H1 (cell line): Measurements from ENCODE around the gene TMEM196. TPM values are rescaled to one million over a fixed set of nuclear protein-coding genes. Genes with fewer than 3 reads are reported as not detected.
A peak's percentile ranks its signal among the peaks of the same experiment; 100 is the strongest.

Experiments used
- CTCF ChIA-PET: fragments of 300-600 bp; sonication (Branson Sonifier 250); formaldehyde crosslinking; loops from one replicate; lab custom pipeline; 2021; ENCODE audit not compliant: partially characterized antibody; lab: Charles Lee
- POLR2A ChIA-PET: fragments of 300-600 bp; sonication (Branson Sonifier 250); formaldehyde crosslinking; loops from one replicate; lab custom pipeline; 2021; ENCODE audit warnings: inconsistent platforms; ENCODE audit not compliant: partially characterized antibody; lab: Charles Lee
- DNase-seq, 2 experiments: peaks; one replicate each; pipeline versions ENCODE4 v3.0.0 to v3.0.0-alpha.2; 2010 to 2022; ENCODE audit warnings: low spot score in 2 of 2, low read depth in 1 of 2, mixed read lengths in 1 of 2
- FAIRE-seq: peaks from 2 replicates; lab custom pipeline; 2011; peaks lifted over from hg19 to GRCh38; lab: Jason Lieb, UNC
- H2AFZ ChIP-seq: 2 replicates; pipeline ENCODE4 v1.8.1; 2012; ENCODE audit warnings: low read length, inconsistent platforms
- H2AK5ac ChIP-seq: 2 replicates; pipeline ENCODE4 v1.6.1; 2013; ENCODE audit warnings: low read depth, low read length
- H2BK120ac ChIP-seq: replicated peaks from 2 replicates; pipeline ENCODE3; 2013; ENCODE audit warnings: low read depth, low read length, inconsistent platforms
- H2BK12ac ChIP-seq: 2 replicates; pipeline ENCODE4 v1.6.1; 2013; ENCODE audit warnings: low read depth, low read length
- H2BK15ac ChIP-seq: 2 replicates; pipeline ENCODE4 v1.6.1; 2013; ENCODE audit warnings: low read length
- H2BK20ac ChIP-seq: 2 replicates; pipeline ENCODE4 v1.6.1; 2013; ENCODE audit warnings: low read length
- H2BK5ac ChIP-seq: 2 replicates; pipeline ENCODE4 v1.6.1; 2013; ENCODE audit warnings: low read depth, low read length
- H3K14ac ChIP-seq: 2 replicates; pipeline ENCODE4 v1.6.1; 2013; ENCODE audit warnings: inconsistent platforms; ENCODE audit not compliant: insufficient read length
- H3K18ac ChIP-seq: 2 replicates; pipeline ENCODE4 v1.6.1; 2013; ENCODE audit warnings: low read length; ENCODE audit errors: extremely low read depth
- H3K23ac ChIP-seq: 2 replicates; pipeline ENCODE4 v1.6.1; 2013; ENCODE audit warnings: inconsistent platforms; ENCODE audit not compliant: insufficient read length
- H3K23me2 ChIP-seq: 2 replicates; pipeline ENCODE4 v1.6.1; 2013; ENCODE audit warnings: low read depth, low read length
- H3K27ac ChIP-seq: 2 replicates; pipeline ENCODE4 v1.6.1; 2011; ENCODE audit warnings: low read depth, low read length, inconsistent platforms
- H3K27me3 ChIP-seq, 4 experiments: replicated peaks in 1 of 4; 1 replicate in 1 of 4; 2 replicates in 3 of 4; pipeline versions ENCODE4 v1.6.1 to v1.8.1; 2011 to 2013; ENCODE audit warnings: low read length in 3 of 4, mild to moderate bottlenecking in 3 of 4, inconsistent platforms in 2 of 4, mixed read lengths in 2 of 4, moderate library complexity in 1 of 4; ENCODE audit not compliant: control insufficient read depth in 3 of 4, insufficient read depth in 3 of 4; ENCODE audit errors: extremely low read depth in 1 of 4
- H3K36me3 ChIP-seq, 4 experiments: 2 replicates each; pipeline versions ENCODE4 v1.6.1 to v1.8.1; 2011 to 2013; ENCODE audit warnings: mild to moderate bottlenecking in 4 of 4, low read length in 3 of 4, moderate library complexity in 2 of 4, control low read depth in 1 of 4, inconsistent platforms in 1 of 4; ENCODE audit not compliant: insufficient read depth in 4 of 4, control insufficient read depth in 2 of 4
- H3K4ac ChIP-seq: replicated peaks from 2 replicates; pipeline ENCODE3; 2013; ENCODE audit warnings: low read length, low read depth, mixed read lengths, inconsistent platforms; ENCODE audit not compliant: insufficient read length
- H3K4me1 ChIP-seq, 4 experiments: replicated peaks in 1 of 4; 1 replicate in 1 of 4; 2 replicates in 3 of 4; pipeline versions ENCODE4 v1.6.1 to v1.8.1; 2011 to 2013; ENCODE audit warnings: low read length in 3 of 4, inconsistent platforms in 2 of 4, mixed read lengths in 1 of 4; ENCODE audit not compliant: insufficient read depth in 4 of 4, control insufficient read depth in 3 of 4
- H3K4me2 ChIP-seq, 2 experiments: 2 replicates each; pipeline versions ENCODE4 v1.6.1 to v1.8.1; 2011 to 2013; ENCODE audit warnings: low read depth in 2 of 2, low read length in 2 of 2, control low read depth in 1 of 2, inconsistent platforms in 1 of 2, mild to moderate bottlenecking in 1 of 2; ENCODE audit not compliant: insufficient read depth in 1 of 2
- H3K4me3 ChIP-seq, 4 experiments: fragments of 200-600, 300-600 bp in 1 of 4; sonication (generic), shearing (Covaris generic), sonication (Bioruptor Twin) in 1 of 4; 2 replicates each; pipeline versions ENCODE4 v1.5.1 to v1.8.1; 2011 to 2016; ENCODE audit warnings: low read length in 4 of 4, low read depth in 3 of 4, control low read depth in 2 of 4, inconsistent platforms in 2 of 4, mild to moderate bottlenecking in 2 of 4, mixed read lengths in 1 of 4, moderate library complexity in 1 of 4; ENCODE audit not compliant: insufficient read depth in 2 of 4; ENCODE audit errors: extremely low read depth in 1 of 4
- H3K56ac ChIP-seq: replicated peaks from 2 replicates; pipeline ENCODE3; 2013; ENCODE audit warnings: low read depth, mild to moderate bottlenecking, mixed read lengths, low read length, inconsistent platforms; ENCODE audit not compliant: insufficient read length
- H3K79me1 ChIP-seq: 2 replicates; pipeline ENCODE4 v1.6.1; 2013; ENCODE audit warnings: low read depth, low read length, control low read depth
- H3K79me2 ChIP-seq, 2 experiments: 2 replicates each; pipeline versions ENCODE4 v1.6.1 to v1.8.1; 2012 to 2013; ENCODE audit warnings: low read length in 2 of 2, mild to moderate bottlenecking in 2 of 2, inconsistent platforms in 1 of 2; ENCODE audit not compliant: insufficient read depth in 2 of 2, control insufficient read depth in 1 of 2
- H3K9ac ChIP-seq, 4 experiments: replicated peaks in 1 of 4; 1 replicate in 1 of 4; 2 replicates in 3 of 4; pipeline versions ENCODE4 v1.6.1 to v1.8.1; 2011 to 2013; ENCODE audit warnings: low read depth in 3 of 4, low read length in 3 of 4, control low read depth in 2 of 4, mild to moderate bottlenecking in 2 of 4, moderate library complexity in 2 of 4, inconsistent platforms in 1 of 4; ENCODE audit errors: extremely low read depth in 1 of 4
- H3K9me3 ChIP-seq, 2 experiments: 2 replicates each; pipeline versions ENCODE4 v1.6.1 to v1.8.1; 2012 to 2013; ENCODE audit warnings: mild to moderate bottlenecking in 2 of 2, moderate library complexity in 2 of 2, control low read depth in 1 of 2, inconsistent platforms in 1 of 2, low read depth in 1 of 2, low read length in 1 of 2, mixed read lengths in 1 of 2; ENCODE audit not compliant: insufficient read depth in 2 of 2
- H4K20me1 ChIP-seq, 2 experiments: replicated peaks in 1 of 2; 2 replicates each; pipeline versions ENCODE3 to v1.8.1; 2011 to 2013; ENCODE audit warnings: inconsistent platforms in 2 of 2, low read length in 2 of 2, mild to moderate bottlenecking in 1 of 2; ENCODE audit not compliant: insufficient read depth in 2 of 2, control insufficient read depth in 1 of 2
- H4K5ac ChIP-seq: 2 replicates; pipeline ENCODE4 v1.6.1; 2013; ENCODE audit warnings: low read length, low read depth, mixed read lengths, inconsistent platforms; ENCODE audit not compliant: insufficient read length
- H4K8ac ChIP-seq: 2 replicates; pipeline ENCODE4 v1.8.0; 2013; ENCODE audit warnings: mild to moderate bottlenecking, moderate library complexity, low read length, inconsistent platforms; ENCODE audit not compliant: insufficient read depth; ENCODE audit errors: extremely low read depth
- H4K91ac ChIP-seq: replicated peaks from 2 replicates; pipeline ENCODE3; 2013; ENCODE audit warnings: low read length, mixed read lengths, inconsistent platforms; ENCODE audit not compliant: insufficient read length
- CHD1 ChIP-seq: IDR thresholded peaks from 2 replicates; pipeline ENCODE4 v1.6.1; 2012; ENCODE audit warnings: low read depth, low read length, improper control_type of control experiment
- CREB1 ChIP-seq: IDR thresholded peaks from 2 replicates; pipeline ENCODE4 v1.6.1; 2012; ENCODE audit warnings: inconsistent platforms
- EZH2 ChIP-seq: fragments of 200-600 bp; sonication (generic); IDR thresholded peaks from 2 replicates; pipeline ENCODE4 v1.7.1; 2012; ENCODE audit warnings: low read depth, mild to moderate bottlenecking, moderate library complexity, low read length, inconsistent platforms; ENCODE audit not compliant: severe bottlenecking
- GABPA ChIP-seq: IDR thresholded peaks from 2 replicates; pipeline ENCODE4 v1.6.1; 2011; ENCODE audit warnings: mild to moderate bottlenecking, low read length, moderate library complexity, borderline replicate concordance; ENCODE audit not compliant: insufficient read depth
- GTF2F1 ChIP-seq: IDR thresholded peaks from 2 replicates; pipeline ENCODE4 v1.6.1; 2012; ENCODE audit warnings: low read depth, low read length, improper control_type of control experiment, borderline replicate concordance
- JUN ChIP-seq: IDR thresholded peaks from 2 replicates; pipeline ENCODE4 v1.6.1; 2011; ENCODE audit warnings: low read depth, mild to moderate bottlenecking, improper control_type of control experiment, low read length
- KDM4A ChIP-seq: IDR thresholded peaks from one replicate; pipeline ENCODE4 v1.7.1; 2012; ENCODE audit warnings: low read depth, mild to moderate bottlenecking, moderate library complexity, low read length, inconsistent platforms; ENCODE audit not compliant: severe bottlenecking
- MAFK ChIP-seq: IDR thresholded peaks from 2 replicates; pipeline ENCODE4 v1.6.1; 2012; ENCODE audit warnings: low read depth, mild to moderate bottlenecking, improper control_type of control experiment, low read length
- NANOG ChIP-seq: IDR thresholded peaks from 2 replicates; pipeline ENCODE4 v1.6.1; 2011; ENCODE audit warnings: low read length, low read depth, mild to moderate bottlenecking, inconsistent platforms; ENCODE audit not compliant: insufficient read depth, poor library complexity, severe bottlenecking
- PHF8 ChIP-seq: fragments of 200-600 bp; sonication (generic); conservative IDR thresholded peaks from 2 replicates; pipeline ENCODE4 v1.7.1; 2012; ENCODE audit warnings: low read depth, mild to moderate bottlenecking, inconsistent platforms, low read length, moderate library complexity
- POLR2AphosphoS5 ChIP-seq: IDR thresholded peaks from 2 replicates; pipeline ENCODE4 v1.6.1; 2011; ENCODE audit warnings: low read depth, low read length
- SIX5 ChIP-seq: IDR thresholded peaks from 2 replicates; pipeline ENCODE4 v1.6.1; 2011; ENCODE audit warnings: mild to moderate bottlenecking, low read depth, low read length
- SP2 ChIP-seq: IDR thresholded peaks from 2 replicates; pipeline ENCODE4 v1.6.1; 2012; ENCODE audit warnings: mild to moderate bottlenecking, low read length, inconsistent platforms
- TCF12 ChIP-seq: IDR thresholded peaks from 2 replicates; pipeline ENCODE4 v1.6.1; 2011; ENCODE audit warnings: low read depth, mild to moderate bottlenecking, low read length
- WGBS, 2 experiments: shearing (Covaris generic) in 1 of 2; methylation state at CpG; one replicate each; pipeline versions ENCODE4 v1.1.6 to v1.1.7; 2013 to 2015; ENCODE audit warnings: low lambda C conversion rate in 2 of 2, mixed read lengths in 2 of 2, inconsistent platforms in 1 of 2, low coverage in 1 of 2, missing lambda C conversion rate in 1 of 2; ENCODE audit not compliant: insufficient replicate concordance in 2 of 2, insufficient coverage in 1 of 2, insufficient read length in 1 of 2; ENCODE audit errors: extremely low coverage in 1 of 2, missing lambda C conversion rate in 1 of 2; 5-methylcytosine and 5-hydroxymethylcytosine counted together
- polyA plus RNA-seq, 7 experiments: library from polyadenylated mRNA; depleted of rRNA in 3 of 7; stranded (reverse) in 5 of 7; unstranded in 2 of 7; fragments of >200 nt in 5 of 7; fragments of 200-250 nt in 2 of 7; gene quantifications; 1 replicate in 5 of 7; 2 replicates in 1 of 7; 4 replicates in 1 of 7; pipeline versions ENCODE4 v1.2.1 to v1.2.3, GENCODE V29; 2011 to 2013; ENCODE audit warnings: missing spikeins in 2 of 7, mixed read lengths in 2 of 7
- total RNA-seq: library from RNA; stranded (reverse); fragmentation: NEBNext Ultra II Directional; extraction: Animal tissue kit (Norgen Biotek cat#: 25700); gene quantifications from 2 replicates; pipeline ENCODE4 v1.2.1, GENCODE V29; 2021

Gene TMEM196
- total and polyA plus RNA-seq, 2 of the 8 experiments (the other 6 are each of a cell fraction or from before 2014, with no cell fraction given) = 0.06 to 0.07 TPM

DNA sequence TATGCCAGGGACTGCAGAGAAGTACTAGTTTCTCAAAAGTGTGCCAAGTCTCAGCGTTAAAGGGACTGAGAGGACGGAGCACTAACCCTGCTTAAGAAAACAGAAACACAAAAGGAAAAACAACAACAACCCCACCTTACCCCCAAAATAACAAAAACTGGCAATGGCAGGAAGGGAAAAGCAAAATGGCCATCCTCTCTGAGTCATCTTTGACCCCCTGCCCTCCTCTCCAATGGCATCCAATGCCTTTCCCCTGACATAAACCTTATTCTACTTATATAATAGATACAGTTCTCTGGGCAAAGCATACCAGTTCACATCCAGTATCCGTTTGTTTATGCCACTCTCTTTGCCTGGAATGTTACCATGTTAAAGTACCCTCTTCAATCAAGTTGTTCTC is 66.2 kb downstream of the TMEM196 start:
- no peak overlapping the region for H3K14ac ChIP-seq
- no peak overlapping the region for H4K5ac ChIP-seq
- TF ChIP-seq EZH2 = no peak
- TF ChIP-seq GABPA = no peak
- no peak for TF ChIP-seq MAFK
- no peak for TF ChIP-seq PHF8
- TF ChIP-seq KDM4A = no peak
- no peak for TF ChIP-seq SIX5
- no peak for TF ChIP-seq TCF12
- TF ChIP-seq CREB1 = no peak
- TF ChIP-seq NANOG = no peak
- TF ChIP-seq JUN = no peak
- no peak for TF ChIP-seq GTF2F1
- no peak for TF ChIP-seq POLR2AphosphoS5
- no peak for TF ChIP-seq SP2
- no peak for TF ChIP-seq CHD1

More for the DNA sequence above, 66.2 kb downstream of the TMEM196 start:
- peaks cover 3% of the 10 kb centered on the region; the same call in 1 of the 2 replicates for H3K79me1 ChIP-seq
- H3K9ac ChIP-seq = no peak overlapping the region
- no peak overlapping the region for H3K56ac ChIP-seq
- DNase-seq (no peak), FAIRE-seq (no peak)
- H3K4me3 ChIP-seq = peak overlapping the region in 1 of 4 experiments; percentile 98; a peak in 3 of 8 replicates
- no peak overlapping the region for H3K23ac ChIP-seq
- H2BK20ac ChIP-seq = no peak overlapping the region
- no peak overlapping the region for H4K8ac ChIP-seq
- H2BK120ac ChIP-seq = no peak overlapping the region
- no peak overlapping the region for H3K18ac ChIP-seq
- peak overlapping the region; percentile 65 to 87; a peak in 3 of 4 replicates for H3K4me2 ChIP-seq
- no peak overlapping the region for H2AFZ ChIP-seq
- H3K4ac ChIP-seq = no peak overlapping the region
- no peaks in the 10 kb centered on the region for H3K9me3 ChIP-seq
- peaks cover 10 to 60% of the 10 kb centered on the region in 2 experiments for H3K79me2 ChIP-seq
- no peak overlapping the region for H4K91ac ChIP-seq
- H2BK12ac ChIP-seq = no peak overlapping the region
- CTCF ChIA-PET = interaction anchor here (0.6 to 0.7 kb wide), 3 partner anchors 94 to 825 kb away, joined by 3 read pairs; no protein-coding TSS in a partner anchor
- H3K23me2 ChIP-seq = no peaks in the 10 kb centered on the region
- H2BK5ac ChIP-seq = no peak overlapping the region
- no peak overlapping the region for H3K27ac ChIP-seq
- H3K36me3 ChIP-seq = no peaks in the 10 kb centered on the region; a peak in 1 of 8 replicates
- H2AK5ac ChIP-seq = no peak overlapping the region
- H3K27me3 ChIP-seq = no peaks in the 10 kb centered on the region
- WGBS, 2 experiments = 87% methylated on average over 3 of the region's 3 CpGs; no CpG with 5 or more reads in 1 of the 2 experiments
- POLR2A ChIA-PET = no interaction called here
- H3K4me1 ChIP-seq = peaks cover 0 to 3% (median 1%) of the 10 kb centered on the region in 4 experiments; a peak in 2 of 7 replicates
- no peaks in the 10 kb centered on the region for H4K20me1 ChIP-seq
- H2BK15ac ChIP-seq = no peak overlapping the region
